ENCODE measurements around the gene SLC17A7. TPM values are rescaled to one million over a fixed set of nuclear protein-coding genes. Genes with fewer than 3 reads are reported as not detected.

SLC17A7 gene
- total and polyA plus RNA-seq, 9 of the 15 experiments (the other 6 are each of a cell fraction or from before 2014, with no cell fraction given): 1.1 to 15.7 (median 2.4) TPM

GRCh38 chr19:49486710-49487276 is 45.5 kb upstream of the SLC17A7 start (continued):
- TF ChIP-seq ILF3 (IDR thresholded peaks at IDR 0.05; ENCODE audit: borderline replicate concordance) (no peak), NR4A1 (CRISPR knock-in tag; IDR thresholded peaks at IDR 0.05) (no peak), NR4A1 (tag; IDR thresholded peaks at IDR 0.05) (no peak), SRSF3 (IDR thresholded peaks at IDR 0.05; ENCODE audit: insufficient read depth, low read length) (no peak), XRCC4 (IDR thresholded peaks at IDR 0.05; ENCODE audit: extremely low read depth, insufficient read depth, insufficient read length) (no peak), SAFB2 (IDR thresholded peaks at IDR 0.05; ENCODE audit: borderline replicate concordance, low read depth, low read length, severe bottlenecking) (no peak), DNMT1 (IDR thresholded peaks at IDR 0.05) (no peak), CSDE1 (IDR thresholded peaks at IDR 0.05) (no peak), CREM (IDR thresholded peaks at IDR 0.05; ENCODE audit: low read depth) (no peak), ZNF766 (CRISPR knock-in tag; conservative IDR thresholded peaks at IDR 0.05) (no peak), IFI16 (CRISPR knock-in tag; IDR thresholded peaks at IDR 0.05) (no peak), HDAC1 (IDR thresholded peaks at IDR 0.05) (no peak), NRF1 (conservative IDR thresholded peaks at IDR 0.05 in 1 of 2, IDR thresholded peaks at IDR 0.05 in 1 of 2) (no peak), CTBP1 (IDR thresholded peaks at IDR 0.05; ENCODE audit: borderline replicate concordance) (no peak), YY1 (IDR thresholded peaks at IDR 0.05; ENCODE audit: borderline replicate concordance in 1 of 3, control insufficient read depth in 1 of 3, extremely low read depth in 1 of 3, insufficient read depth in 3 of 3, insufficient read length in 1 of 3, insufficient replicate concordance in 2 of 3, low read depth in 1 of 3, low read length in 2 of 3) (no peak), ZNF551 (CRISPR knock-in tag; IDR thresholded peaks at IDR 0.05) (no peak)
- TF ChIP-seq, protein P1, sequence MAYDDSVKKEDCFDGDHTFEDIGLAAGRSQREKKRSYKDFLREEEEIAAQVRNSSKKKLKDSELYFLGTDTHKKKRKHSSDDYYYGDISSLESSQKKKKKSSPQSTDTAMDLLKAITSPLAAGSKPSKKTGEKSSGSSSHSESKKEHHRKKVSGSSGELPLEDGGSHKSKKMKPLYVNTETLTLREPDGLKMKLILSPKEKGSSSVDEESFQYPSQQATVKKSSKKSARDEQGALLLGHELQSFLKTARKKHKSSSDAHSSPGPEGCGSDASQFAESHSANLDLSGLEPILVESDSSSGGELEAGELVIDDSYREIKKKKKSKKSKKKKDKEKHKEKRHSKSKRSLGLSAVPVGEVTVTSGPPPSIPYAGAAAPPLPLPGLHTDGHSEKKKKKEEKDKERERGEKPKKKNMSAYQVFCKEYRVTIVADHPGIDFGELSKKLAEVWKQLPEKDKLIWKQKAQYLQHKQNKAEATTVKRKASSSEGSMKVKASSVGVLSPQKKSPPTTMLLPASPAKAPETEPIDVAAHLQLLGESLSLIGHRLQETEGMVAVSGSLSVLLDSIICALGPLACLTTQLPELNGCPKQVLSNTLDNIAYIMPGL (CRISPR knock-in tag; IDR thresholded peaks at IDR 0.05): 0 out of 2 replicates have a peak, but pooled peaks have one; percentile 1
